Measurements from ENCODE around the gene PLEKHG2.
A peak's percentile ranks its signal among the peaks of the same experiment; 100 is the strongest.

Gene PLEKHG2

GRCh38 chr19:39463403-39463802 is 50.9 kb downstream of the PLEKHG2 start:
- no peak for DNase-seq

DNA sequence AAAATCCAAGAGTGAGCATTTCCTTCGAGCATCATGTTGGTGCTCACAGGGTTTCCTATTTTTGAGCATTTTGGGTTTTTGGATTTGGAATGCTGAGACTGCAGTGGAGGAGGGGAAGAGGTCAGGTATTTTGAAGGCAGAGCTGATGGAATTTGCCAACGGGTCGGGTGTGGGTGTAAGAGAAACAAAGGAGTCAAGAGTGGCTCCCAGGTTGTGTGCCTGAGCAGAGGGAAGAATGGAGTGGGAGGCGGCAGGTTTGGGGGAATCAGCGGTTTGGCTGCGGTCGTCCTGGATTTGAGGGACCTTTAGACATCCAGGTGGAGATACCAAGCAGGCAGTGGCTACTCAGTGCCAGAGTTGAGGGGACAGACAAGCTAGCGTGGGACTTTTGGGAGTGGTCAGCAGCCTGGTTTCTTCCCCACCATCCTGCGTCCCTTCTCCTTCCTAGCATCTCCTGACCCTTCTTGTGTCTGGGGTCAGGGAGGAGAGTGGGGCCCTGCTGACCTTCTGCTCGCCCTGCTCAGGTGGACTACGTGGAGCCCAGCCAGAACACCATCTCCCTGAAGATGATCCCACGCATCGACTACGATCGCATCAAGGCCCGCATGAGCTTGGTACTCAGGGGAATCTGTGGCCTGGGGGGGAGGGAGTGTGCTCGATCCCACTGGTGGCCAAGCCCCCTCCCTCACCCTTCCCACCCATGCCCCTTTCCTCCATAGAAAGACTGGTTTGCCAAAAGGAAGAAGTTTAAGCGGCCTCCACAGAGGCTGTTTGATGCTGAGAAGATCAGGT is 53.7 kb downstream of the PLEKHG2 start:
- no peak for DNase-seq

DNA sequence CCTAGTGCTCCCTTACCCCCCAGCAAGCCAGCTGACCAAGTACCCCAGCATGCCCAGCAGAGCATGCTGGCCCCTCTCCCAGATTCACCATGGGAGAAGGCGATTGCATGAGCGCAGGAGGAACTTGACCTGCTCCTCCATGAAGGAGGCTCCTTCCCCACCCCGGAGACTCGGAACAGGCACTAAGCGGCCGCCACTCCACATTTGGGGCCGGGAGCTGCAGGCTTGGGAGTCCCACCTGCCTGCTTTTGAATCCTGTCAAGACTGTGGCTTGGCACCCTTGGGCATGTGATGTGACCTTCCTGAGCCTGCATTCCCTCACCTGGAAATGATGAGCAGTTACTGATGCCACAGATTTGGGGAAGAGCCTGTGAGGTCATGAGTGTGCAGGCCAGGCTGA is 55.5 kb downstream of the PLEKHG2 start:
- DNase-seq = no peak

DNA sequence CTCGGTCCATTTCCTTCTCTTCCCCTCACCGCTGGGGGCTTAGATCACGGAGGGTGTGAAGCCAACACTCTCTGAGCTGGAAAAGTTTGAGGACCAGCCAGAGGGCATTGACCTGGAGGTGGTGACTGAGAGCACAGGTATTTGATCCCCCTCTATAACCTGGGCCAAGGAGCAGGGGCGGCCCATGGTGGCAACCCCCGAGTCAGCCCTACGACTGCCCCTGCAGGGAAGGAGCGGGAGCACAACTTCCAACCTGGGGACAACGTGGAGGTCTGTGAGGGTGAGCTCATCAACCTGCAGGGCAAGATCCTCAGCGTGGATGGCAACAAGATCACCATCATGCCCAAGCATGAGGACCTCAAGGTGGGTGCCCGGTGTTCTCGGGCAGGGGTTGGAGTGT is 56.6 kb downstream of the PLEKHG2 start:
- DNase-seq = no peak

DNA sequence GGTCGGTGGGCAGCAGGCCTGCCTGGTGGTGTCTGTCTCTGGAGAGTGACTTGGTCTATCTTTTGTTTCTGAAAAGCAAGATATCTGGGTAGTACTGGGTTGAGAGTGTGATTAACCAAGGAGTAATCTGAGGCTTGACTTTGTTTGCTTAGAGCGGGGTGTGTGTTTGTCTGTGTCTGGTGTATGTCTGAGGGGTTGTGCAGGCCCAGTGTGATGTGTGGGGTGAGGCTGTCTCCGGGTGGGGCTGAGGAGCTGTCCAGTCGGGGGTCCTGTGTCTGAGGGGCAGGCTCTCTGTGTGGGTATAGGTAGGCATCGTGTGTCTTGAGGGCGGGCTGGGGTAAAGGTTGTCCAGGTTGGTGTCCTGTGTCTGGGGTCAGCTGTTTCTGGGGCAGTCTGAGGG is 57.1 kb downstream of the PLEKHG2 start:
- DNase-seq = no peak

- no peak for DNase-seq
Measured at GRCh38 chr19:39470724-39471339, 58.4 kb downstream of the PLEKHG2 start.

GRCh38 chr19:39471756-39472536 is 59.5 kb downstream of the PLEKHG2 start:
- DNase-seq = no peak

- no peak for DNase-seq
Measured at GRCh38 chr19:39472746-39473442, 60.4 kb downstream of the PLEKHG2 start.

- no peak for DNase-seq
Measured at GRCh38 chr19:39473443-39473960, 61.0 kb downstream of the PLEKHG2 start.

DNA sequence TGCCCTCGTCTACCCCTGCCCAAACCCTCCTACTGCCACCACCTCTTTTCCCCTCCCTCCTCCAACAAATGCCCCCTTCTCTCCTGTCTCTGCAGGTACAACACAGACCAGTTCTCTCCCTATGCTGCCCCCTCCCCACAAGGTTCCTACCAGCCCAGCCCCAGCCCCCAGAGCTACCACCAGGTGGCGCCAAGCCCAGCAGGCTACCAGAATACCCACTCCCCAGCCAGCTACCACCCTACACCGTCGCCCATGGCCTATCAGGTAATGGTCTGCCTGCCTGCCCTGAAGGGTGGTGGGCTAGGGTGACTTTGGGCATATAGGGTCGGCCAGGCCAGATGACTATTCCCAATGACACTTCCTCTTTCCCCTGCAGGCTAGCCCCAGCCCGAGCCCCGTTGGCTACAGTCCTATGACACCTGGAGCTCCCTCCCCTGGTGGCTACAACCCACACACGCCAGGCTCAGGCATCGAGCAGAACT is 61.7 kb downstream of the PLEKHG2 start:
- DNase-seq = peak; percentile 64

DNA sequence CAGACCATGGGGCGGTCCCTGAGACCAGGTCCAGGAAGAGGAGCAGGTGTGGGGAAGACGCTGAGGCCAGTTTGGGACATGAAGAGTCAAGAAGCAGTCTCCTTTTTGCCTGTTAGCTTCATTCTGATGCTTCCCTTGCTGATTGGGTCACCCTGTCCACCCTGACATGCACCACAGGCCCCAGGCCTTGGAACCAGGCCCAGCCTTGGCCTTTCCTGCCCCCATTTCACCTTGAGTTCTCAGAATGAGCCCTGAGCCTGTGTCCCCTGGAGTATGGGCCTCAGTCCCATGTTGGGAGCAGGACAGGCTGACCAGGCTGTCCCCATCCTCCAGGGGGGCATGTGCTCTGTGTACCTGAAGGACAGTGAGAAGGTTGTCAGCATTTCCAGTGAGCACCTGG is 63.3 kb downstream of the PLEKHG2 start:
- DNase-seq = no peak

Measured in hematopoietic multipotent progenitor cell treated with erythropoietin and hydrocortisone succinate and interleukin-3 and kit ligand, for 6 days (in vitro differentiated cells).